NK-92 (cell line): ENCODE results near the gene ASTN2.
"Not testable (repeated sequence)": the region's sequence is repeated elsewhere in the genome, so short reads cannot be mapped to it uniquely, and the experiment has no call there.

ENCODE experiments used
- DNase-seq: peaks from one replicate; lab custom pipeline; 2025; ENCODE audit not compliant: unreplicated experiment; lab: John Stamatoyannopoulos, UW

The ASTN2 gene

GRCh38 chr9:116837018-116837989 is 577.6 kb downstream of the ASTN2 start:
- no peak for DNase-seq

- not testable (repeated sequence) for DNase-seq
Measured at GRCh38 chr9:116830321-116830720, 584.5 kb downstream of the ASTN2 start.

- no peak for DNase-seq
Measured at GRCh38 chr9:116821633-116822229, 593.1 kb downstream of the ASTN2 start.

GRCh38 chr9:116819116-116819515 is 595.7 kb downstream of the ASTN2 start:
- DNase-seq, result no peak

GRCh38 chr9:116817762-116818161 is 597.1 kb downstream of the ASTN2 start:
- no peak for DNase-seq

GRCh38 chr9:116816484-116816883 is 598.4 kb downstream of the ASTN2 start:
- no peak for DNase-seq

GRCh38 chr9:116815835-116816234 is 599.0 kb downstream of the ASTN2 start:
- no peak for DNase-seq

- no peak for DNase-seq
Measured at GRCh38 chr9:116813031-116813300, 601.9 kb downstream of the ASTN2 start.

GRCh38 chr9:116812231-116813030 is 602.4 kb downstream of the ASTN2 start:
- DNase-seq, result no peak

- no peak for DNase-seq
Measured at GRCh38 chr9:116809656-116810055, 605.2 kb downstream of the ASTN2 start.

- DNase-seq, result no peak
Measured at GRCh38 chr9:116806075-116806474, 608.8 kb downstream of the ASTN2 start.

GRCh38 chr9:116800885-116801284 is 614.0 kb downstream of the ASTN2 start:
- no peak for DNase-seq

GRCh38 chr9:116800074-116800473 is 614.8 kb downstream of the ASTN2 start:
- no peak for DNase-seq

GRCh38 chr9:116798521-116798920 is 616.3 kb downstream of the ASTN2 start:
- no peak for DNase-seq

- no peak for DNase-seq
Measured at GRCh38 chr9:116797276-116797675, 617.6 kb downstream of the ASTN2 start.

GRCh38 chr9:116796669-116797068 is 618.2 kb downstream of the ASTN2 start:
- no peak for DNase-seq

GRCh38 chr9:116795821-116796220 is 619.0 kb downstream of the ASTN2 start:
- no peak for DNase-seq

GRCh38 chr9:116792271-116792670 is 622.6 kb downstream of the ASTN2 start:
- no peak for DNase-seq

GRCh38 chr9:116791326-116791725 is 623.5 kb downstream of the ASTN2 start:
- DNase-seq, result no peak

- no peak for DNase-seq
Measured at GRCh38 chr9:116789081-116789480, 625.8 kb downstream of the ASTN2 start.

- no peak for DNase-seq
Measured at GRCh38 chr9:116786737-116787136, 628.1 kb downstream of the ASTN2 start.

GRCh38 chr9:116777116-116777515 is 637.7 kb downstream of the ASTN2 start:
- DNase-seq, result no peak
